HepG2 (cell line): ENCODE results near the gene ALCAM. TPM values are rescaled to one million over a fixed set of nuclear protein-coding genes. Genes with fewer than 3 reads are reported as not detected.

Source experiments
- ATAC-seq: fragments of 200-7000 bp; cut with Tn5 transposase; 3 replicates; pipeline ENCODE4 v1.9.1; 2020; ENCODE audit warnings: mild to moderate bottlenecking, moderate library complexity
- BruUV-seq: library from RNA; stranded (reverse); fragments of 400-500 nt; replicated peaks from 2 replicates; lab custom pipeline; 2021; lab: Mats Ljungman, UMichigan
- CTCF ChIA-PET: fragments of 300-600 bp; formaldehyde crosslinking; extraction: SDS; loops from one replicate; lab custom pipeline; 2021; ENCODE audit warnings: low total read pairs, inconsistent platforms, low intra/inter-chr PET ratio; lab: Yijun Ruan, JAX
- POLR2A ChIA-PET: fragments of 350-600 bp; sonication (Branson Sonifier 250); formaldehyde crosslinking; loops from one replicate; lab custom pipeline; 2020; ENCODE audit warnings: antibody characterized with exemption, inconsistent platforms; lab: Yijun Ruan, JAX
- DNase-seq: peaks from one replicate; pipeline ENCODE4 v3.0.0-alpha.2; 2015; ENCODE audit warnings: low spot score
- FAIRE-seq: peaks from 3 replicates; lab custom pipeline; 2011; peaks lifted over from hg19 to GRCh38; lab: Jason Lieb, UNC
- H2AFZ ChIP-seq: one replicate; pipeline ENCODE4 v1.6.1; 2011; ENCODE audit warnings: low read length, inconsistent platforms
- H3K27ac ChIP-seq: fragments of 300-600 bp; 3 replicates; pipeline ENCODE4 v1.8.0; 2011; ENCODE audit warnings: mixed run types, mild to moderate bottlenecking, mixed read lengths, low read length, inconsistent platforms; ENCODE audit not compliant: insufficient read depth; ENCODE audit errors: extremely low read length
- H3K27me3 ChIP-seq, 2 experiments: fragments of 200-600 bp in 1 of 2; 2 replicates in 1 of 2; 3 replicates in 1 of 2; pipeline versions ENCODE4 v1.6.0 to v1.8.0; 2011; ENCODE audit warnings: low read length in 2 of 2, mild to moderate bottlenecking in 2 of 2, moderate library complexity in 2 of 2, inconsistent platforms in 1 of 2; ENCODE audit not compliant: insufficient read depth in 2 of 2, control insufficient read depth in 1 of 2
- H3K36me3 ChIP-seq, 2 experiments: fragments of 200-600 bp in 1 of 2; replicated peaks in 1 of 2; 2 replicates in 1 of 2; 3 replicates in 1 of 2; pipeline versions ENCODE4 v1.5.1 to v1.8.0; 2011; ENCODE audit warnings: low read length in 2 of 2, inconsistent platforms in 1 of 2; ENCODE audit not compliant: insufficient read depth in 2 of 2, control insufficient read depth in 1 of 2
- H3K4me1 ChIP-seq: 2 replicates; pipeline ENCODE4 v1.5.1; 2012; ENCODE audit warnings: low read length, inconsistent platforms; ENCODE audit not compliant: insufficient read depth
- H3K4me2 ChIP-seq: 2 replicates; pipeline ENCODE4 v1.6.0; 2011; ENCODE audit warnings: low read depth, low read length, inconsistent platforms
- H3K4me3 ChIP-seq, 3 experiments: fragments of 200-600 bp in 1 of 3; sonication (generic), shearing (Covaris generic) in 1 of 3; replicated peaks in 1 of 3; 2 replicates each; pipeline ENCODE4 v1.5.1; 2011 to 2016; ENCODE audit warnings: low read length in 3 of 3, inconsistent platforms in 2 of 3, low read depth in 2 of 3, mild to moderate bottlenecking in 2 of 3, control low read depth in 1 of 3, mixed read lengths in 1 of 3; ENCODE audit not compliant: insufficient read depth in 1 of 3
- H3K79me2 ChIP-seq: one replicate; pipeline ENCODE4 v1.6.1; 2011; ENCODE audit warnings: low read length, inconsistent platforms; ENCODE audit not compliant: insufficient read depth
- H3K9ac ChIP-seq: 2 replicates; pipeline ENCODE4 v1.6.0; 2011; ENCODE audit warnings: mild to moderate bottlenecking, low read depth, low read length, inconsistent platforms; ENCODE audit not compliant: insufficient read depth
- H3K9me3 ChIP-seq: 2 replicates; pipeline ENCODE4 v1.5.1; 2012; ENCODE audit warnings: mild to moderate bottlenecking, low read length
- H4K20me1 ChIP-seq: 2 replicates; pipeline ENCODE4 v1.6.0; 2011; ENCODE audit warnings: inconsistent platforms, mild to moderate bottlenecking, low read length, moderate library complexity; ENCODE audit not compliant: insufficient read depth
- ATF7 ChIP-seq, 2 experiments: fragments of 450-650 bp in 1 of 2; sonication (generic) in 1 of 2; formaldehyde crosslinking in 1 of 2; IDR thresholded peaks; 2 replicates each; pipeline versions ENCODE4 v1.4.0 to v1.6.1; 2016 to 2020; ENCODE audit warnings: antibody characterized with exemption in 1 of 2, mild to moderate bottlenecking in 1 of 2, missing genetic modification reagents in 1 of 2
- DNMT3B ChIP-seq: conservative IDR thresholded peaks from 2 replicates; pipeline ENCODE4 v1.6.1; 2016; ENCODE audit warnings: missing biosample characterization, control low read depth
- RAD51 ChIP-seq: fragments of 450-650 bp; IDR thresholded peaks from 2 replicates; pipeline ENCODE4 v1.6.1; 2016; ENCODE audit warnings: borderline replicate concordance
- SYNCRIP ChIP-seq: fragments of 200-400 bp; formaldehyde crosslinking; IDR thresholded peaks from 2 replicates; pipeline ENCODE4 v1.6.1; 2018; ENCODE audit warnings: mild to moderate bottlenecking, low read depth, low read length; ENCODE audit not compliant: insufficient read depth
- TFAP4 ChIP-seq: sonication (generic); IDR thresholded peaks from 2 replicates; pipeline ENCODE4 v1.6.1; 2016; ENCODE audit warnings: low read depth, borderline replicate concordance
- WIZ ChIP-seq: sonication (generic); formaldehyde crosslinking; IDR thresholded peaks from 2 replicates; pipeline ENCODE4 v1.5.1; 2020; ENCODE audit warnings: mild to moderate bottlenecking, missing genetic modification reagents
- ZBTB7A ChIP-seq: sonication (generic); formaldehyde crosslinking; IDR thresholded peaks from 2 replicates; pipeline ENCODE4 v1.8.0; 2022; ENCODE audit warnings: mild to moderate bottlenecking, missing genetic modification reagents
- ZFYVE20 ChIP-seq: sonication (generic); formaldehyde crosslinking; IDR thresholded peaks from 2 replicates; pipeline ENCODE4 v1.8.0; 2023; ENCODE audit warnings: low read depth, mild to moderate bottlenecking, moderate library complexity, missing genetic modification reagents, borderline replicate concordance
- WGBS: methylation state at CpG from one replicate; pipeline ENCODE4 v1.1.6; 2017; ENCODE audit warnings: low lambda C conversion rate; 5-methylcytosine and 5-hydroxymethylcytosine counted together
- in situ Hi-C: cut with HindIII; loops from 2 replicates; pipeline ENCODE4 v1.10.0; 2017; ENCODE audit warnings: low pct_unique_long_range_greater_than_20kb; ENCODE audit not compliant: extremely low pct_ligation_motif_present
- intact Hi-C: fragments of 100-400 bp; cut with micrococcal nuclease; formaldehyde crosslinking; loops from one replicate; pipeline ENCODE4 v1.10.0; 2022; ENCODE audit not compliant: unreplicated experiment
- polyA plus RNA-seq, 8 experiments: library from polyadenylated mRNA; depleted of rRNA in 3 of 8; stranded (reverse) in 7 of 8; unstranded in 1 of 8; fragments of >200 nt; fragmentation: Illumina TruSeq in 4 of 8; extraction: Trizol in 4 of 8; gene quantifications; 2 replicates each; pipeline versions ENCODE4 v1.2.1 to v1.2.3, GENCODE V29; 2011 to 2016; ENCODE audit warnings: low read depth in 4 of 8, missing spikeins in 1 of 8, mixed read lengths in 1 of 8; ENCODE audit not compliant: insufficient read depth in 1 of 8
- total RNA-seq, 5 experiments: library from RNA; depleted of rRNA; stranded (reverse); fragments of >200 nt; fragmentation: Illumina TruSeq; extraction: Trizol; gene quantifications; 2 replicates each; pipeline ENCODE4 v1.2.3, GENCODE V29; 2016; ENCODE audit warnings: low read depth in 1 of 5

Gene ALCAM
- total and polyA plus RNA-seq, 2 of the 13 experiments (the other 11 are each of a cell fraction or from before 2014, with no cell fraction given) = 26.0 to 33.1 TPM

DNA sequence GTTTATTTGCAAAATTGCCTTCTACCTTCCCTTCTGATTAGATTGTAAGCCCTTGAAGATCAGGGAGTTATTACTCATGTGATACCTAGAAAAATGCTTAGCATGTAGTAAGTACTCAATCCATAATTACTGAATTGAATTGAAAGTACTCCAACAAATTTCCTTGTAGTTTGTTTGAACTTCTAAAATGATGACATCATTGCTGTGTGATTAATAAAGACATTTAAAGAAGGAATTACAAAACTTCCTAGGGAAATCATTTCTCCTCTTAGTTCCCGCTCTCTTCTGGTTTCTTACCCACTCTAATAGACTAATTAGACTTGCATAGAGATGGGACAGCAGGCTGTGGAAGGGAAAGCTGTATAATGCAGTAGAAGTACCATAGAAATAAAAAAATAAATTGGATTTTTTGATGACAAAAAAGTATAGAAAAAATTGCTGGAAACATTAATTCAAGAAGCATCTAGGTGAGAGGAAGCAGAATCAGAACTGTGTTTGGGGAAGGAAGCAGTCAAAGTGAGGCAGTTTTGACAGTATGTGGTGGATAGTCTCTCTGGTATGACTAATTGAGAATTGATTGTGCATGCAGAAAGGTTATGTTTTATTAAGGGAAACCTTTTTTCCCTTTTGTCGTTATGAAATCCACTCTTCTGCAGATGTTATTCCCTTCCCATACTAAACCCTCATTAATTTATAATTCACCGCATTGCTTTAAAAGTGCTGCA, 93.0 kb downstream of the ALCAM start:
- no peak overlapping the region for H3K9ac ChIP-seq
- FAIRE-seq (no peak), DNase-seq (no peak), ATAC-seq (no peak)
- H3K4me1 ChIP-seq = no peaks in the 10 kb centered on the region
- H3K27ac ChIP-seq = no peak overlapping the region
- peaks cover 5% of the 10 kb centered on the region for H3K79me2 ChIP-seq
- CTCF ChIA-PET = no interaction called here
- POLR2A ChIA-PET = no interaction called here
- no peak overlapping the region for H2AFZ ChIP-seq
- in situ Hi-C loops (no loop called here), intact Hi-C loops (no loop called here)
- BruUV-seq = no TSS peak
- H3K36me3 ChIP-seq = no peaks in the 10 kb centered on the region
- H4K20me1 ChIP-seq = no peaks in the 10 kb centered on the region
- H3K27me3 ChIP-seq = no peaks in the 10 kb centered on the region
- no peak overlapping the region for H3K4me2 ChIP-seq
- 95% methylated on average over 3 of the region's 3 CpGs for WGBS
- no peaks in the 10 kb centered on the region for H3K9me3 ChIP-seq
- H3K4me3 ChIP-seq = no peak overlapping the region
- peak; percentile 95 for TF ChIP-seq ATF7 (IDR thresholded peaks at IDR 0.05)
- TF ChIP-seq ATF7 (CRISPR knock-in tag; IDR thresholded peaks at IDR 0.05) = no peak
- TF ChIP-seq WIZ = no peak

GRCh38 chr3:105463620-105464019, 96.9 kb downstream of the ALCAM start:
- CTCF ChIA-PET = no interaction called here
- WGBS = 91% methylated on average over 1 of the region's 1 CpG
- Histone ChIP-seq H3K79me2 (peaks cover 8% of the 10 kb centered on the region), H3K9ac (no peak overlapping the region), H3K4me3 (no peak overlapping the region), H3K27ac (no peak overlapping the region), H3K4me2 (no peak overlapping the region), H3K36me3 (no peaks in the 10 kb centered on the region), H2AFZ (no peak overlapping the region), H3K27me3 (no peaks in the 10 kb centered on the region), H3K9me3 (no peaks in the 10 kb centered on the region), H4K20me1 (no peaks in the 10 kb centered on the region), H3K4me1 (peaks cover 13% of the 10 kb centered on the region)
- FAIRE-seq = no peak
- no peak for TF ChIP-seq DNMT3B
- TF ChIP-seq ZFYVE20 (CRISPR knock-in tag) = no peak
- TF ChIP-seq RAD51 = no peak
- no peak for TF ChIP-seq SYNCRIP
- no peak for TF ChIP-seq ZBTB7A (CRISPR knock-in tag)
- no peak for TF ChIP-seq TFAP4
- POLR2A ChIA-PET = no interaction called here
- in situ Hi-C loops = no loop called here
- intact Hi-C loops = no loop called here
- ATAC-seq = no peak
- no peak for DNase-seq
- BruUV-seq = no TSS peak
